GM23338 (cell line): ENCODE measurements around the gene KPTN. TPM values are rescaled to one million over a fixed set of nuclear protein-coding genes. Genes with fewer than 3 reads are reported as not detected.

Experiments
- ATAC-seq: fragments of 200-7000 bp; cut with Tn5 transposase; 3 replicates; pipeline ENCODE4 v1.9.1; 2020
- DNase-seq: peaks from one replicate; pipeline ENCODE4 v3.0.0-alpha.2; 2015; ENCODE audit warnings: low spot score
- H2AFZ ChIP-seq: fragments of 200-600 bp; sonication (generic); 2 replicates; pipeline ENCODE4 v1.8.0; 2016; ENCODE audit warnings: antibody characterized with exemption, mild to moderate bottlenecking, moderate library complexity
- H3F3A ChIP-seq: fragments of 200-600 bp; sonication (generic); replicated peaks from 2 replicates; pipeline ENCODE4 v1.8.0; 2017; ENCODE audit warnings: antibody characterized with exemption, mixed run types, low read depth
- H3K27ac ChIP-seq: fragments of 200-600 bp; sonication (generic); 2 replicates; pipeline ENCODE4 v1.6.1; 2016; ENCODE audit warnings: low read depth
- H3K27me3 ChIP-seq: fragments of 200-600 bp; sonication (generic); 2 replicates; pipeline ENCODE4 v1.8.0; 2016; ENCODE audit warnings: mild to moderate bottlenecking, mixed run types, moderate library complexity; ENCODE audit not compliant: insufficient read depth
- H3K36me3 ChIP-seq: fragments of 200-600 bp; sonication (generic); 2 replicates; pipeline ENCODE4 v1.8.0; 2016; ENCODE audit warnings: mild to moderate bottlenecking; ENCODE audit not compliant: insufficient read depth
- H3K4me1 ChIP-seq: fragments of 200-600 bp; sonication (generic); 2 replicates; pipeline ENCODE4 v1.8.0; 2016; ENCODE audit warnings: mild to moderate bottlenecking, moderate library complexity; ENCODE audit not compliant: insufficient read depth
- H3K4me2 ChIP-seq: fragments of 200-600 bp; sonication (generic); 2 replicates; pipeline ENCODE4 v1.7.1; 2017; ENCODE audit warnings: mixed run types
- H3K4me3 ChIP-seq: fragments of 200-600 bp; sonication (generic); 2 replicates; pipeline ENCODE4 v1.6.1; 2016; ENCODE audit warnings: mixed run types
- H3K79me2 ChIP-seq: fragments of 200-600 bp; sonication (generic); replicated peaks from 2 replicates; pipeline ENCODE4 v1.8.0; 2017; ENCODE audit warnings: mild to moderate bottlenecking; ENCODE audit not compliant: insufficient read depth
- H3K9me2 ChIP-seq: fragments of 200-600 bp; sonication (generic); 2 replicates; pipeline ENCODE4 v1.8.0; 2017; ENCODE audit not compliant: insufficient read depth
- H4K20me1 ChIP-seq: fragments of 200-600 bp; sonication (generic); replicated peaks from 2 replicates; pipeline ENCODE4 v1.8.0; 2017; ENCODE audit warnings: mild to moderate bottlenecking; ENCODE audit not compliant: insufficient read depth
- H3K27ac Mint-ChIP-seq: 2 replicates; pipeline ENCODE4 v1.8.0; 2020; ENCODE audit warnings: inconsistent platforms, mild to moderate bottlenecking, moderate library complexity, mixed read lengths
- H3K27me3 Mint-ChIP-seq: 3 replicates; pipeline ENCODE4 v1.8.0; 2022; ENCODE audit warnings: low read depth, mild to moderate bottlenecking, moderate library complexity, mixed read lengths, inconsistent platforms; ENCODE audit not compliant: insufficient read depth, poor library complexity
- H3K36me3 Mint-ChIP-seq: 3 replicates; pipeline ENCODE4 v1.8.0; 2021; ENCODE audit warnings: low read depth, mild to moderate bottlenecking, inconsistent platforms, moderate library complexity, mixed read lengths
- H3K4me1 Mint-ChIP-seq: 3 replicates; pipeline ENCODE4 v1.8.0; 2020; ENCODE audit warnings: mild to moderate bottlenecking, inconsistent platforms, mixed read lengths
- H3K4me3 Mint-ChIP-seq: 3 replicates; pipeline ENCODE4 v1.8.0; 2021; ENCODE audit warnings: moderate library complexity, mild to moderate bottlenecking, inconsistent platforms, mixed read lengths
- H3K9me3 Mint-ChIP-seq: 3 replicates; pipeline ENCODE4 v1.8.0; 2020; ENCODE audit warnings: moderate library complexity, mild to moderate bottlenecking, inconsistent platforms, mixed read lengths
- CREB1 ChIP-seq: fragments of 250-450 bp; sonication (Bioruptor Pico); IDR thresholded peaks from 2 replicates; pipeline ENCODE4 v1.5.0; 2020; ENCODE audit warnings: low read depth, mild to moderate bottlenecking, moderate library complexity
- EZH2phosphoT487 ChIP-seq: fragments of 200-600 bp; sonication (generic); IDR thresholded peaks from one replicate; pipeline ENCODE4 v1.8.1; 2018; ENCODE audit warnings: antibody characterized with exemption; ENCODE audit not compliant: unreplicated experiment
- ZNF114 ChIP-seq: fragments of 250-450 bp; sonication (Bioruptor Pico); IDR thresholded peaks from 2 replicates; pipeline ENCODE4 v1.5.0; 2020; ENCODE audit warnings: mild to moderate bottlenecking, moderate library complexity
- ZNF331 ChIP-seq: fragments of 250-450 bp; sonication (Bioruptor Pico); IDR thresholded peaks from 2 replicates; pipeline ENCODE4 v1.5.0; 2020; ENCODE audit warnings: low read depth, mild to moderate bottlenecking, moderate library complexity
- polyA plus RNA-seq: library from polyadenylated mRNA; unstranded; fragments of >200 nt; fragmentation: Nextera tagmentation; extraction: Ambion mirVana; gene quantifications from 2 replicates; pipeline ENCODE4 v1.2.1, GENCODE V29; 2016
- total RNA-seq: library from RNA; depleted of rRNA; stranded (reverse); fragments of >200 nt; shearing (Covaris generic); gene quantifications from 2 replicates; pipeline ENCODE4 v1.2.3, GENCODE V29; 2014
- TF ChIP-seq, protein P1 (sequence below), 2 experiments: fragments of 200-600 bp in 1 of 2; sonication (generic) in 1 of 2; conservative IDR thresholded peaks; 2 replicates each; pipeline versions ENCODE4 v1.5.1 to v1.6.1; 2016 to 2017; ENCODE audit warnings: antibody characterized with exemption in 2 of 2, low read depth in 2 of 2, mild to moderate bottlenecking in 2 of 2, moderate library complexity in 1 of 2
- TF ChIP-seq, protein P2 (sequence below): IDR thresholded peaks from one replicate; pipeline ENCODE4 v1.6.1; 2018; ENCODE audit warnings: antibody characterized with exemption; ENCODE audit not compliant: unreplicated experiment
- TF ChIP-seq, protein P3 (sequence below): IDR thresholded peaks from 2 replicates; pipeline ENCODE4 v1.6.1; 2016; ENCODE audit warnings: antibody characterized with exemption

Gene KPTN
- total and polyA plus RNA-seq, 2 experiments from 2014 or later, result 19.8 to 26.2 TPM

DNA sequence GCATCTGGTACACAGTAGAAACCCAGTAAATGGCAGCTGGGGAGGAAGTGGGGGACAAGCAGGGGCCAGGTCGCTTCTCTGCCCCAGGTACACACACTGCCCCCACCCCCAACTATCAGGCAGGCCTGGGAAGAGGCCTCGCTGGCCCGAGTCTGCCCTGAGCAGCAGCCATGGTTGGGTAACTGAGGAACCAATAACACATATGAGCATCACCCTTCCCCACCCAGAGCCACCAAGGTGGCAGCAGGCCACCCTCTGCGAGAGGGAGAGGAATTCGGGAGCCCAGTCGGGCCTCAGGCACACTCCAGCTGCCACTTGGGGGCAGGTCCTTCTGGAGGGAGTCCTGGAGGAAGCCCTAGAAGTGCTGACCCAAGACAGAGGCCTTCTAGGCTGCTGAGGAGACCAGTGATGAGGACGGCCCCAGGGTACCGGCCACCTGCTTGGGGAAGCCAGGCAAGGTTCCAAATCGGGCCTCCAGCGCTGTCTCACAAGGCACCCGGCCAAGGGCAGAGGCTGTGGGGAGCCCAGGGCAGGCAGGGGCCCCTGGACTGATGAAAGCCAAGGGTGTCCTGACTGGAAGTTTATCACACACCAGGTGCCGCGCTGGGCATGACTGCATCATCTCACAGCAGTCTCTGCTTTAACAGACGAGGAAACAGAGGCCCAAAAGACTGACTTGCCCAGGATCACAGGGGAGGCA lies 14.0 kb upstream of the KPTN start (continued):
- TF ChIP-seq, protein P1, sequence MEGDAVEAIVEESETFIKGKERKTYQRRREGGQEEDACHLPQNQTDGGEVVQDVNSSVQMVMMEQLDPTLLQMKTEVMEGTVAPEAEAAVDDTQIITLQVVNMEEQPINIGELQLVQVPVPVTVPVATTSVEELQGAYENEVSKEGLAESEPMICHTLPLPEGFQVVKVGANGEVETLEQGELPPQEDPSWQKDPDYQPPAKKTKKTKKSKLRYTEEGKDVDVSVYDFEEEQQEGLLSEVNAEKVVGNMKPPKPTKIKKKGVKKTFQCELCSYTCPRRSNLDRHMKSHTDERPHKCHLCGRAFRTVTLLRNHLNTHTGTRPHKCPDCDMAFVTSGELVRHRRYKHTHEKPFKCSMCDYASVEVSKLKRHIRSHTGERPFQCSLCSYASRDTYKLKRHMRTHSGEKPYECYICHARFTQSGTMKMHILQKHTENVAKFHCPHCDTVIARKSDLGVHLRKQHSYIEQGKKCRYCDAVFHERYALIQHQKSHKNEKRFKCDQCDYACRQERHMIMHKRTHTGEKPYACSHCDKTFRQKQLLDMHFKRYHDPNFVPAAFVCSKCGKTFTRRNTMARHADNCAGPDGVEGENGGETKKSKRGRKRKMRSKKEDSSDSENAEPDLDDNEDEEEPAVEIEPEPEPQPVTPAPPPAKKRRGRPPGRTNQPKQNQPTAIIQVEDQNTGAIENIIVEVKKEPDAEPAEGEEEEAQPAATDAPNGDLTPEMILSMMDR (conservative IDR thresholded peaks at IDR 0.05; ENCODE audit: low read depth in 2 of 2), result no peak
- TF ChIP-seq, protein P2, sequence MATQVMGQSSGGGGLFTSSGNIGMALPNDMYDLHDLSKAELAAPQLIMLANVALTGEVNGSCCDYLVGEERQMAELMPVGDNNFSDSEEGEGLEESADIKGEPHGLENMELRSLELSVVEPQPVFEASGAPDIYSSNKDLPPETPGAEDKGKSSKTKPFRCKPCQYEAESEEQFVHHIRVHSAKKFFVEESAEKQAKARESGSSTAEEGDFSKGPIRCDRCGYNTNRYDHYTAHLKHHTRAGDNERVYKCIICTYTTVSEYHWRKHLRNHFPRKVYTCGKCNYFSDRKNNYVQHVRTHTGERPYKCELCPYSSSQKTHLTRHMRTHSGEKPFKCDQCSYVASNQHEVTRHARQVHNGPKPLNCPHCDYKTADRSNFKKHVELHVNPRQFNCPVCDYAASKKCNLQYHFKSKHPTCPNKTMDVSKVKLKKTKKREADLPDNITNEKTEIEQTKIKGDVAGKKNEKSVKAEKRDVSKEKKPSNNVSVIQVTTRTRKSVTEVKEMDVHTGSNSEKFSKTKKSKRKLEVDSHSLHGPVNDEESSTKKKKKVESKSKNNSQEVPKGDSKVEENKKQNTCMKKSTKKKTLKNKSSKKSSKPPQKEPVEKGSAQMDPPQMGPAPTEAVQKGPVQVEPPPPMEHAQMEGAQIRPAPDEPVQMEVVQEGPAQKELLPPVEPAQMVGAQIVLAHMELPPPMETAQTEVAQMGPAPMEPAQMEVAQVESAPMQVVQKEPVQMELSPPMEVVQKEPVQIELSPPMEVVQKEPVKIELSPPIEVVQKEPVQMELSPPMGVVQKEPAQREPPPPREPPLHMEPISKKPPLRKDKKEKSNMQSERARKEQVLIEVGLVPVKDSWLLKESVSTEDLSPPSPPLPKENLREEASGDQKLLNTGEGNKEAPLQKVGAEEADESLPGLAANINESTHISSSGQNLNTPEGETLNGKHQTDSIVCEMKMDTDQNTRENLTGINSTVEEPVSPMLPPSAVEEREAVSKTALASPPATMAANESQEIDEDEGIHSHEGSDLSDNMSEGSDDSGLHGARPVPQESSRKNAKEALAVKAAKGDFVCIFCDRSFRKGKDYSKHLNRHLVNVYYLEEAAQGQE, result no peak
- no peak for TF ChIP-seq ZNF114
- TF ChIP-seq ZNF331 (CRISPR knock-in tag), result no peak
- TF ChIP-seq, protein P3, sequence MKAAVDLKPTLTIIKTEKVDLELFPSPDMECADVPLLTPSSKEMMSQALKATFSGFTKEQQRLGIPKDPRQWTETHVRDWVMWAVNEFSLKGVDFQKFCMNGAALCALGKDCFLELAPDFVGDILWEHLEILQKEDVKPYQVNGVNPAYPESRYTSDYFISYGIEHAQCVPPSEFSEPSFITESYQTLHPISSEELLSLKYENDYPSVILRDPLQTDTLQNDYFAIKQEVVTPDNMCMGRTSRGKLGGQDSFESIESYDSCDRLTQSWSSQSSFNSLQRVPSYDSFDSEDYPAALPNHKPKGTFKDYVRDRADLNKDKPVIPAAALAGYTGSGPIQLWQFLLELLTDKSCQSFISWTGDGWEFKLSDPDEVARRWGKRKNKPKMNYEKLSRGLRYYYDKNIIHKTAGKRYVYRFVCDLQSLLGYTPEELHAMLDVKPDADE, result no peak
- no peak for TF ChIP-seq CREB1 (CRISPR knock-in tag)

DNA sequence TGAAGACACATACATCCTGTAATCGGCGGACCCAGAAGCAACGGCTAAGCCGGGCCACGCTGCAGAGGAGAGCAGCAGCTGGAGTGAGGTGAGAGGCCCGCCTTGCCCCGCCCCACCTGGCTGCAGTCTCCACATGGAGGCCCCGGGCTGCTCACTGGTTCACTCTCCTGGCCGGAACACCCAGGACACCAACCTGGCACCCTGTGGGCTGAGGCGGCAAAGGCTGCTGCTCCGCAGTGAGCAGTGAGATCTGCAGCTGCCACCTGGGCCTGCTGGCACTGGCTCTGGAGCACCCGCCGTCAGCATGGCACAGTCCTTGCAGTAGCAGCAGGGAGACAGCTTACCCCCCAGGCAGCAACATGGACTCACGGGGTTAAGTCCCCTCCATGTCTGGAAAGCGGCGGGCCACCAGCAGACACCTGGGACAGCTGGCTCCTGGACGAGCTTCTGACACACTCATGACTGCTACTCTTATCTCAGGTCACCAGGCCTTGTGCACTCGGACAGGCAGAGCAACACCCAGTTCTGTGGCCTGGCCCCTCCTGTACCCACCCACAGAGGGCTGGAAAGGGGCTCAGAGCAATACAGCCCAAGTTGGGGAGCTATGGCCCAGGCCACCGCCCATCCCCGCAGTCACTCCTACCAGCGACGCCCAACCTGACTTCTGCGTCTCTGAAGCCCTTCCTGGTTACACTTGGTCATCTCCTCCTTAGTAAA lies 13.2 kb upstream of the KPTN start:
- Histone ChIP-seq H2AFZ (no peak overlapping the region), H3K27me3 (no peaks in the 10 kb centered on the region), H3K27ac (no peak overlapping the region), H3K9me2 (no peaks in the 10 kb centered on the region), H4K20me1 (no peaks in the 10 kb centered on the region), H3K4me1 (peaks cover 14% of the 10 kb centered on the region), H3K4me3 (no peak overlapping the region), H3K79me2 (0 out of 2 replicates have a peak, but pooled peaks cover 4% of the 10 kb centered on the region), H3F3A (0 out of 2 replicates have a peak, but pooled peaks cover 3% of the 10 kb centered on the region), H3K4me2 (no peak overlapping the region), H3K36me3 (no peaks in the 10 kb centered on the region)
- Mint-ChIP-seq H3K27me3 (peaks cover 21% of the 10 kb centered on the region), H3K9me3 (no peaks in the 10 kb centered on the region), H3K4me3 (no peak overlapping the region), H3K27ac (peak overlapping the region; percentile 81; the same call in 1 of the 2 replicates), H3K4me1 (peaks cover 36% of the 10 kb centered on the region), H3K36me3 (peaks cover 9% of the 10 kb centered on the region; the same call in 2 of the 3 replicates)
- DNase-seq, result no peak
- TF ChIP-seq EZH2phosphoT487, result no peak
- no peak for ATAC-seq
